ENCODE measurements around the gene YPEL1. TPM values are rescaled to one million over a fixed set of nuclear protein-coding genes. Genes with fewer than 3 reads are reported as not detected.
"Not testable (repeated sequence)": the region's sequence is repeated elsewhere in the genome, so short reads cannot be mapped to it uniquely, and the experiment has no call there.

Gene YPEL1
- total RNA-seq, 1 experiment from 2014 or later, result 3.6 TPM

DNA sequence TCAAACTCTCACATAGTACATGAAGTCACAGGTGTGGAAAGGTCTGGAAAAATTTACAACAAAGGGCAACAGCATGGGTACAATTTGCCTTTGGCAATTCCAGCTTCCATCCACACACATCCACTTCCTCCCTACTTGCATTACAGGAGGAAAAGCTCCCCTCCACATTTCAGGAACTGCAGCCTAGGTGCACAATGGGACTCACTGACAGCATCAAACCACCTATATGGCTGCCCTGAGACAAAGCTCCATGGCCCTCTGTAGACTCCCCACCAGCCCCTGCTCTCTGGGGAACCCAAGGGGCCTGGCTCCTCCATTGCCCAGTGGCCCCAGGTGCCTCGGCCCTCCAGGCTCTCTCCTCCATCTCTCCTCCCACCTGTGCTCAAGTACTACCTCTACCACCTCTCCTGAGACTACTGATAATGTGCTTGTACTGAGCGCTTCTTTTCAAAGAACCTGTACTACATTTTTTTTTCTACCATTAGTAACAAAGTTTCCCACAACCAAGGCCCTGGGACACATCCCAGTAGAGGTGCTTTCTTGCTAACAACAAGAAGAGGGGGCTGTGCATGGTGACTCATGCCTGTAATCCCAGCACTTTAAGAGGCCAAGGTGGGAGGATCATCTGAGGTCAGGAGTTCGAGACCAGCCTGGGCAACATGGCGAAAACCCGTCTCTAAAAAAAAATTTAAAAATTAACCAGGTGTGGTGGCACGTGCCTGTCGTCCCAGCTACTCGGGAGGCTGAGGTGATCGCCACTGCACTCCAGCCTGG lies 4.9 kb downstream of the YPEL1 start:
- no peak overlapping the region for H3K4me3 ChIP-seq (ENCODE audit: low read depth, low read length, poor library complexity, severe bottlenecking)
- H3K36me3 ChIP-seq (ENCODE audit: insufficient read depth, low read length, poor library complexity, severe bottlenecking), result no peaks in the 10 kb centered on the region
- ChIA-PET CTCF (no interaction called here), POLR2A (ENCODE audit: low non-redundant PET) (no interaction called here)
- H3K27me3 ChIP-seq (replicated peaks; ENCODE audit: insufficient read depth, low read depth, low read length, poor library complexity), result no peaks in the 10 kb centered on the region
- no peak overlapping the region for H3K27ac ChIP-seq (ENCODE audit: low read depth, low read length, poor library complexity, severe bottlenecking)
- intact Hi-C loops (cut with micrococcal nuclease; ENCODE audit: unreplicated experiment), result no loop called here
- no TSS peak for BruUV-seq (replicated peaks)
- no peaks in the 10 kb centered on the region for H3K9me3 ChIP-seq (ENCODE audit: low read depth, low read length, poor library complexity, severe bottlenecking)
- no peak for DNase-seq (ENCODE audit: low spot score)
- TF ChIP-seq, protein P1, sequence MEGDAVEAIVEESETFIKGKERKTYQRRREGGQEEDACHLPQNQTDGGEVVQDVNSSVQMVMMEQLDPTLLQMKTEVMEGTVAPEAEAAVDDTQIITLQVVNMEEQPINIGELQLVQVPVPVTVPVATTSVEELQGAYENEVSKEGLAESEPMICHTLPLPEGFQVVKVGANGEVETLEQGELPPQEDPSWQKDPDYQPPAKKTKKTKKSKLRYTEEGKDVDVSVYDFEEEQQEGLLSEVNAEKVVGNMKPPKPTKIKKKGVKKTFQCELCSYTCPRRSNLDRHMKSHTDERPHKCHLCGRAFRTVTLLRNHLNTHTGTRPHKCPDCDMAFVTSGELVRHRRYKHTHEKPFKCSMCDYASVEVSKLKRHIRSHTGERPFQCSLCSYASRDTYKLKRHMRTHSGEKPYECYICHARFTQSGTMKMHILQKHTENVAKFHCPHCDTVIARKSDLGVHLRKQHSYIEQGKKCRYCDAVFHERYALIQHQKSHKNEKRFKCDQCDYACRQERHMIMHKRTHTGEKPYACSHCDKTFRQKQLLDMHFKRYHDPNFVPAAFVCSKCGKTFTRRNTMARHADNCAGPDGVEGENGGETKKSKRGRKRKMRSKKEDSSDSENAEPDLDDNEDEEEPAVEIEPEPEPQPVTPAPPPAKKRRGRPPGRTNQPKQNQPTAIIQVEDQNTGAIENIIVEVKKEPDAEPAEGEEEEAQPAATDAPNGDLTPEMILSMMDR (conservative IDR thresholded peaks at IDR 0.05; ENCODE audit: low read depth, low read length), result no peak
- TF ChIP-seq EZH2 (IDR thresholded peaks at IDR 0.05; ENCODE audit: borderline replicate concordance, low read depth, low read length, poor library complexity, severe bottlenecking), result no peak
- peaks cover 4% of the 10 kb centered on the region for H3K4me1 ChIP-seq (ENCODE audit: insufficient read depth, low read length, poor library complexity, severe bottlenecking)

DNA sequence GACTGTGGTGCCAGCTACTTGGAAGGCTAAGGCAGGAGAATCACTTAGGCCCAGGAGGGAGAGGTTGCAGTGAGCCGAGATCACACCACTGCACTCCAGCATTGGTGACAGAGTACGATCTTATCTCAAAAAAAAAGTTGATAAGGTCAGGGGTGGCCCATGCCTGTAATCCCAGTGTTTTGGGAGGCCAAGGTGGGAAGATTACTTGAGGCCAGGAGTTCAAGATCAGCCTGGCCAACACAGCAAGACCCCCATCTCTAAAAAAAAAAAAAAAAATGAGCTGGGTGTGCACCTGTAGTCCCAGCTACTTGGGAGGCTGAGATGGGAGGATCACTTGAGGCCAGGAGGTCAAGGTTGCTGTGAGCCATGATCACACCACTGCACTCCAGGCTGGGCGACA lies 6.4 kb downstream of the YPEL1 start:
- BruUV-seq (replicated peaks); POLR2A ChIA-PET (ENCODE audit: low non-redundant PET): not testable (repeated sequence)
- CTCF ChIA-PET, result interaction anchor here (0.7 kb wide), 1 partner anchor 1498 kb away, joined by 3 read pairs; no protein-coding TSS in a partner anchor

DNA sequence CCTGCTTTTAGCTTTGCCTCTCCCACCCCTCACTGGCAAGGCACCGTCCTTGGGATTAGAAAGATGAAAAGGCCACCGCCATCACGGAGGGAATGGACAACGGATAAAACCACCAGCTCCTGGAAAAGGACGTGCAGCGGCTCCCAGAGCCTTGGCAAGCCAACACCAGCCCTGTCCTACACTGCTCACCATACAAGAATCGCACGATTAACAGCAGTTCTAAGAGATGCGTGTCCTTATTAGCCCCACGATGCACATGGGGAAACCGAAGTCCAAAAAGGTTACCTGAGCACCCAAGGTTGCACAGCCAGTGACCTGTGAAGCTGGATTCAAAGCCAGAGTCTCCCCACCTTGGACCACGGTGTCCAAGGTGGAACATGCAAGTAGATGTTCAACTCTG lies 7.3 kb downstream of the YPEL1 start:
- no TSS peak for BruUV-seq (replicated peaks)
- H3K9me3 ChIP-seq (ENCODE audit: low read depth, low read length, poor library complexity, severe bottlenecking), result no peaks in the 10 kb centered on the region
- ChIA-PET CTCF (no interaction called here), POLR2A (ENCODE audit: low non-redundant PET) (no interaction called here)
- H3K36me3 ChIP-seq (ENCODE audit: insufficient read depth, low read length, poor library complexity, severe bottlenecking), result no peaks in the 10 kb centered on the region
- DNase-seq (ENCODE audit: low spot score), result no peak
- H3K27me3 ChIP-seq (replicated peaks; ENCODE audit: insufficient read depth, low read depth, low read length, poor library complexity), result no peaks in the 10 kb centered on the region
- H3K4me3 ChIP-seq (ENCODE audit: low read depth, low read length, poor library complexity, severe bottlenecking), result no peak overlapping the region
- TF ChIP-seq EZH2 (IDR thresholded peaks at IDR 0.05; ENCODE audit: borderline replicate concordance, low read depth, low read length, poor library complexity, severe bottlenecking), result no peak
- TF ChIP-seq, protein P1 (conservative IDR thresholded peaks at IDR 0.05; ENCODE audit: low read depth, low read length), result no peak
- intact Hi-C loops (cut with micrococcal nuclease; ENCODE audit: unreplicated experiment), result no loop called here
- H3K4me1 ChIP-seq (ENCODE audit: insufficient read depth, low read length, poor library complexity, severe bottlenecking), result no peaks in the 10 kb centered on the region
- no peak overlapping the region for H3K27ac ChIP-seq (ENCODE audit: low read depth, low read length, poor library complexity, severe bottlenecking)

More for the DNA sequence above, 6.4 kb downstream of the YPEL1 start:
- DNase-seq (ENCODE audit: low spot score); H3K27me3 ChIP-seq (replicated peaks; ENCODE audit: insufficient read depth, low read depth, low read length, poor library complexity); H3K4me1 ChIP-seq (ENCODE audit: insufficient read depth, low read length, poor library complexity, severe bottlenecking); H3K9me3 ChIP-seq (ENCODE audit: low read depth, low read length, poor library complexity, severe bottlenecking); H3K27ac ChIP-seq (ENCODE audit: low read depth, low read length, poor library complexity, severe bottlenecking); H3K36me3 ChIP-seq (ENCODE audit: insufficient read depth, low read length, poor library complexity, severe bottlenecking); intact Hi-C loops (cut with micrococcal nuclease; ENCODE audit: unreplicated experiment); H3K4me3 ChIP-seq (ENCODE audit: low read depth, low read length, poor library complexity, severe bottlenecking): not testable (repeated sequence)

DNA sequence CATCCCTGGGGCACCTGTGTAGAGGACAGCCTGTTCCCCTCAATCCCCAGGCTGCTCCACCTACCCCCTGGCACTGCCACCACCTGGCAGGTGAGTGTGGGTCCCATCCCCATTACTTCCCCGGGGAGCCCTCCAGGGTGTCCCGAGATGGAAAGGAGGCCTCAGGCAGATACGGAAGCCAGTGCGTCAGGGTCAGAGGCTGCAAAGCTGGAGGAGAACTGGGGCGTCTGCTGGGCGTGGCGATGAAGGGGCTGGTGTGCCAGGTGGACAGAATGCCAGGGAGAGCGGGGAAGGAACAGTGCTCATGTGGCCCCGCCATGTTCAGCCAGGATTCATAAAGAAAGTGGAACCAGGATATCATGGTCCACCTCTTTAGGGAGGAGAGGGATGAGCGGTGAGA lies 7.8 kb downstream of the YPEL1 start:
- no peaks in the 10 kb centered on the region for H3K36me3 ChIP-seq (ENCODE audit: insufficient read depth, low read length, poor library complexity, severe bottlenecking)
- no peak for TF ChIP-seq EZH2 (IDR thresholded peaks at IDR 0.05; ENCODE audit: borderline replicate concordance, low read depth, low read length, poor library complexity, severe bottlenecking)
- TF ChIP-seq, protein P1 (conservative IDR thresholded peaks at IDR 0.05; ENCODE audit: low read depth, low read length), result no peak
- no TSS peak for BruUV-seq (replicated peaks)
- no peaks in the 10 kb centered on the region for H3K4me1 ChIP-seq (ENCODE audit: insufficient read depth, low read length, poor library complexity, severe bottlenecking)
- no peaks in the 10 kb centered on the region for H3K27me3 ChIP-seq (replicated peaks; ENCODE audit: insufficient read depth, low read depth, low read length, poor library complexity)
- no peak overlapping the region for H3K27ac ChIP-seq (ENCODE audit: low read depth, low read length, poor library complexity, severe bottlenecking)
- DNase-seq (ENCODE audit: low spot score), result no peak
- POLR2A ChIA-PET (ENCODE audit: low non-redundant PET), result no interaction called here
- intact Hi-C loops (cut with micrococcal nuclease; ENCODE audit: unreplicated experiment), result no loop called here
- no peak overlapping the region for H3K4me3 ChIP-seq (ENCODE audit: low read depth, low read length, poor library complexity, severe bottlenecking)
- CTCF ChIA-PET, result no interaction called here
- H3K9me3 ChIP-seq (ENCODE audit: low read depth, low read length, poor library complexity, severe bottlenecking), result no peaks in the 10 kb centered on the region

Data from A673 (cell line).